Measurements from ENCODE around the gene TNNT3.
A peak's percentile ranks its signal among the peaks of the same experiment; 100 is the strongest.

The TNNT3 gene

GRCh38 chr11:1876361-1877063, 43.0 kb upstream of the TNNT3 start:
- no peaks in the 10 kb centered on the region for H3K9me3 ChIP-seq (ENCODE audit: control insufficient read depth, insufficient read depth, low read length)
- H3K27me3 ChIP-seq (ENCODE audit: control insufficient read depth, insufficient read depth, low read length): no peaks in the 10 kb centered on the region
- H3K36me3 ChIP-seq (ENCODE audit: control insufficient read depth, insufficient read depth, low read length): no peaks in the 10 kb centered on the region
- no peak overlapping the region for H3K9ac ChIP-seq (ENCODE audit: low read depth, low read length)
- no peak overlapping the region for H3K4me3 ChIP-seq (ENCODE audit: low read depth, low read length)
- H3K4me1 ChIP-seq (ENCODE audit: control insufficient read depth, insufficient read depth, low read length): no peaks in the 10 kb centered on the region

- Histone ChIP-seq H3K9ac (ENCODE audit: low read depth, low read length) (no peak overlapping the region), H3K36me3 (ENCODE audit: control insufficient read depth, insufficient read depth, low read length) (no peaks in the 10 kb centered on the region), H3K27me3 (ENCODE audit: control insufficient read depth, insufficient read depth, low read length) (no peaks in the 10 kb centered on the region), H3K4me3 (ENCODE audit: low read depth, low read length) (no peak overlapping the region), H3K4me1 (ENCODE audit: control insufficient read depth, insufficient read depth, low read length) (no peaks in the 10 kb centered on the region), H3K9me3 (ENCODE audit: control insufficient read depth, insufficient read depth, low read length) (no peaks in the 10 kb centered on the region)
Observed at GRCh38 chr11:1877211-1878136, 42.0 kb upstream of the TNNT3 start.

- H3K9ac ChIP-seq (ENCODE audit: low read depth, low read length): no peak overlapping the region
- H3K27me3 ChIP-seq (ENCODE audit: control insufficient read depth, insufficient read depth, low read length): no peaks in the 10 kb centered on the region
- no peaks in the 10 kb centered on the region for H3K4me1 ChIP-seq (ENCODE audit: control insufficient read depth, insufficient read depth, low read length)
Observed at GRCh38 chr11:1878137-1879031, 41.1 kb upstream of the TNNT3 start.

GRCh38 chr11:1879342-1879940, 40.1 kb upstream of the TNNT3 start:
- Histone ChIP-seq H3K27me3 (ENCODE audit: control insufficient read depth, insufficient read depth, low read length) (no peaks in the 10 kb centered on the region), H3K36me3 (ENCODE audit: control insufficient read depth, insufficient read depth, low read length) (no peaks in the 10 kb centered on the region), H3K9ac (ENCODE audit: low read depth, low read length) (no peak overlapping the region)

More at GRCh38 chr11:1878137-1879031, 41.1 kb upstream of the TNNT3 start:
- no peak overlapping the region for H3K4me3 ChIP-seq (ENCODE audit: low read depth, low read length)
- no peaks in the 10 kb centered on the region for H3K9me3 ChIP-seq (ENCODE audit: control insufficient read depth, insufficient read depth, low read length)
- H3K36me3 ChIP-seq (ENCODE audit: control insufficient read depth, insufficient read depth, low read length): no peaks in the 10 kb centered on the region

GRCh38 chr11:1879941-1880720, 39.4 kb upstream of the TNNT3 start:
- no peaks in the 10 kb centered on the region for H3K9me3 ChIP-seq (ENCODE audit: control insufficient read depth, insufficient read depth, low read length)
- no peaks in the 10 kb centered on the region for H3K36me3 ChIP-seq (ENCODE audit: control insufficient read depth, insufficient read depth, low read length)
- H3K4me3 ChIP-seq (ENCODE audit: low read depth, low read length): no peak overlapping the region
- no peak overlapping the region for H3K9ac ChIP-seq (ENCODE audit: low read depth, low read length)
- H3K4me1 ChIP-seq (ENCODE audit: control insufficient read depth, insufficient read depth, low read length): no peaks in the 10 kb centered on the region
- no peaks in the 10 kb centered on the region for H3K27me3 ChIP-seq (ENCODE audit: control insufficient read depth, insufficient read depth, low read length)

More at GRCh38 chr11:1879342-1879940, 40.1 kb upstream of the TNNT3 start:
- H3K9me3 ChIP-seq (ENCODE audit: control insufficient read depth, insufficient read depth, low read length): no peaks in the 10 kb centered on the region
- H3K4me3 ChIP-seq (ENCODE audit: low read depth, low read length): no peak overlapping the region
- H3K4me1 ChIP-seq (ENCODE audit: control insufficient read depth, insufficient read depth, low read length): no peaks in the 10 kb centered on the region

- H3K4me1 ChIP-seq (ENCODE audit: control insufficient read depth, insufficient read depth, low read length): no peaks in the 10 kb centered on the region
- H3K4me3 ChIP-seq (ENCODE audit: low read depth, low read length): no peak overlapping the region
- H3K36me3 ChIP-seq (ENCODE audit: control insufficient read depth, insufficient read depth, low read length): no peaks in the 10 kb centered on the region
- H3K9me3 ChIP-seq (ENCODE audit: control insufficient read depth, insufficient read depth, low read length): no peaks in the 10 kb centered on the region
- H3K9ac ChIP-seq (ENCODE audit: low read depth, low read length): no peak overlapping the region
- H3K27me3 ChIP-seq (ENCODE audit: control insufficient read depth, insufficient read depth, low read length): no peaks in the 10 kb centered on the region
Observed at GRCh38 chr11:1880746-1881441, 38.6 kb upstream of the TNNT3 start.

- Histone ChIP-seq H3K4me3 (ENCODE audit: low read depth, low read length) (no peak overlapping the region), H3K9me3 (ENCODE audit: control insufficient read depth, insufficient read depth, low read length) (no peaks in the 10 kb centered on the region), H3K27me3 (ENCODE audit: control insufficient read depth, insufficient read depth, low read length) (no peaks in the 10 kb centered on the region), H3K9ac (ENCODE audit: low read depth, low read length) (no peak overlapping the region), H3K36me3 (ENCODE audit: control insufficient read depth, insufficient read depth, low read length) (no peaks in the 10 kb centered on the region), H3K4me1 (ENCODE audit: control insufficient read depth, insufficient read depth, low read length) (no peaks in the 10 kb centered on the region)
Observed at GRCh38 chr11:1881442-1882264, 37.9 kb upstream of the TNNT3 start.

- no peaks in the 10 kb centered on the region for H3K9me3 ChIP-seq (ENCODE audit: control insufficient read depth, insufficient read depth, low read length)
- H3K36me3 ChIP-seq (ENCODE audit: control insufficient read depth, insufficient read depth, low read length): no peaks in the 10 kb centered on the region
- H3K4me3 ChIP-seq (ENCODE audit: low read depth, low read length): no peak overlapping the region
- peak overlapping the region; percentile 54 for H3K9ac ChIP-seq (ENCODE audit: low read depth, low read length)
- no peaks in the 10 kb centered on the region for H3K27me3 ChIP-seq (ENCODE audit: control insufficient read depth, insufficient read depth, low read length)
- H3K4me1 ChIP-seq (ENCODE audit: control insufficient read depth, insufficient read depth, low read length): no peaks in the 10 kb centered on the region
Observed at GRCh38 chr11:1882265-1883238, 37.0 kb upstream of the TNNT3 start.

Data from iPS-15b (cell line).